BLaER1 (cell line): ENCODE data around the gene C14orf93.
A peak's percentile ranks its signal among the peaks of the same experiment; 100 is the strongest.

ENCODE experiments used
- H3K27ac ChIP-seq: shearing (Covaris generic); formaldehyde crosslinking; 2 replicates; pipeline ENCODE4 v1.8.1; 2022
- H3K27me3 ChIP-seq: shearing (Covaris generic); formaldehyde crosslinking; 2 replicates; pipeline ENCODE4 v1.8.1; 2022
- H3K36me3 ChIP-seq: shearing (Covaris generic); formaldehyde crosslinking; 2 replicates; pipeline ENCODE4 v1.8.1; 2022
- H3K4me1 ChIP-seq: shearing (Covaris generic); formaldehyde crosslinking; 2 replicates; pipeline ENCODE4 v1.8.1; 2022
- H3K4me2 ChIP-seq: shearing (Covaris generic); formaldehyde crosslinking; 2 replicates; pipeline ENCODE4 v1.8.1; 2022
- H3K4me3 ChIP-seq: shearing (Covaris generic); formaldehyde crosslinking; 2 replicates; pipeline ENCODE4 v1.8.1; 2022
- H3K9ac ChIP-seq: shearing (Covaris generic); formaldehyde crosslinking; 2 replicates; pipeline ENCODE4 v1.8.1; 2022
- H3K9me3 ChIP-seq: shearing (Covaris generic); formaldehyde crosslinking; 2 replicates; pipeline ENCODE4 v1.8.1; 2022
- H4K20me1 ChIP-seq: shearing (Covaris generic); formaldehyde crosslinking; 2 replicates; pipeline ENCODE4 v1.8.1; 2022
- Cebpa-rat ChIP-seq: shearing (Covaris generic); IDR thresholded peaks from 2 replicates; pipeline ENCODE4 v1.8.1; 2022

The C14orf93 gene, protein sequence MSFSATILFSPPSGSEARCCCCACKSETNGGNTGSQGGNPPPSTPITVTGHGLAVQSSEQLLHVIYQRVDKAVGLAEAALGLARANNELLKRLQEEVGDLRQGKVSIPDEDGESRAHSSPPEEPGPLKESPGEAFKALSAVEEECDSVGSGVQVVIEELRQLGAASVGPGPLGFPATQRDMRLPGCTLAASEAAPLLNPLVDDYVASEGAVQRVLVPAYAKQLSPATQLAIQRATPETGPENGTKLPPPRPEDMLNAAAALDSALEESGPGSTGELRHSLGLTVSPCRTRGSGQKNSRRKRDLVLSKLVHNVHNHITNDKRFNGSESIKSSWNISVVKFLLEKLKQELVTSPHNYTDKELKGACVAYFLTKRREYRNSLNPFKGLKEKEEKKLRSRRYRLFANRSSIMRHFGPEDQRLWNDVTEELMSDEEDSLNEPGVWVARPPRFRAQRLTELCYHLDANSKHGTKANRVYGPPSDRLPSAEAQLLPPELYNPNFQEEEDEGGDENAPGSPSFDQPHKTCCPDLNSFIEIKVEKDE

DNA sequence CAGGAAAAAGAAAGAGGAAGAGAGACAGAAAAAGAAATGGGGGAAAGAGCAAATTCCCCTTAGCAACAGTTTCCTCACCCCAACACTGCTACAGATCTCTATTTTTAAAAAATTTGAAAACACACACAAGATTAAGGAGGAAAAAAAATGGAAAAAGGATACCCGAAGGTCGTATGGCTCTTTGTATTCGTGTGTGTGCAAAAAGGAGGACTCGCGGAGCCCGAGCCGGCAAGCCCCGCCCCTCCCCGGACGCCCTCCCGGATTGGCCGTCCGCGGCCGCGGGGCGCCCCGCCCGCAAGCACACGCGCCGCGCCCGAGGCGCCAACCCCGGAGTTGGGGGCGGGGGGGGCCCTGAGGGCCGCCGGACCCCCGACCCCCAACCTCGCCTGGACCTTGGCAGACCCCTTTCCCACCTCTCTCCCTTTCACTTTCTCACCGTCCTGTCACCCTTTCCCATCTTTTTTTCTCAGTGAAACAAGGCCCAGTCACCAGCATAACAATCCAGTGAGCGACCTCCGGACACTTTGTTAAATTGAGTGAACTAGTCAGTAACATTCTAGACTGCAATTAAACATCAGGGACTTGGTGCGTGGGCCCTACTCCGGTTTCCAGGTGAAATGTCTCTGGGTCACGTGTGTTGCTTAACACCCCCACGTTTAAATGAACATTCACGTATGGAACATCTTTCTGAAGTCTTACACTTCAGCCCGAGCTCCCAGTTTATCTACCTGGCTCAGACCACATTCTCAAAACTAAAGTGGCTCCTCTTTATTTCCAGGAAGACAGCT, at the start of gene C14orf93:
Gene C14orf93, minus strand, starts transcription at position 205 of the 788 bp plus-strand sequence. CDS start 11,120 bp downstream, outside the sequence.
- Histone ChIP-seq H4K20me1 (no peaks in the 10 kb centered on the region), H3K9me3 (no peaks in the 10 kb centered on the region), H3K4me2 (peak within 1 kb of the TSS; percentile 79), H3K9ac (peak within 1 kb of the TSS; percentile 79), H3K4me1 (peaks cover 41% of the 10 kb centered on the region), H3K27ac (peak within 1 kb of the TSS; percentile 95), H3K4me3 (peak within 1 kb of the TSS; percentile 66), H3K36me3 (no peaks in the 10 kb centered on the region), H3K27me3 (no peaks in the 10 kb centered on the region)
- no peak for TF ChIP-seq Cebpa-rat

DNA sequence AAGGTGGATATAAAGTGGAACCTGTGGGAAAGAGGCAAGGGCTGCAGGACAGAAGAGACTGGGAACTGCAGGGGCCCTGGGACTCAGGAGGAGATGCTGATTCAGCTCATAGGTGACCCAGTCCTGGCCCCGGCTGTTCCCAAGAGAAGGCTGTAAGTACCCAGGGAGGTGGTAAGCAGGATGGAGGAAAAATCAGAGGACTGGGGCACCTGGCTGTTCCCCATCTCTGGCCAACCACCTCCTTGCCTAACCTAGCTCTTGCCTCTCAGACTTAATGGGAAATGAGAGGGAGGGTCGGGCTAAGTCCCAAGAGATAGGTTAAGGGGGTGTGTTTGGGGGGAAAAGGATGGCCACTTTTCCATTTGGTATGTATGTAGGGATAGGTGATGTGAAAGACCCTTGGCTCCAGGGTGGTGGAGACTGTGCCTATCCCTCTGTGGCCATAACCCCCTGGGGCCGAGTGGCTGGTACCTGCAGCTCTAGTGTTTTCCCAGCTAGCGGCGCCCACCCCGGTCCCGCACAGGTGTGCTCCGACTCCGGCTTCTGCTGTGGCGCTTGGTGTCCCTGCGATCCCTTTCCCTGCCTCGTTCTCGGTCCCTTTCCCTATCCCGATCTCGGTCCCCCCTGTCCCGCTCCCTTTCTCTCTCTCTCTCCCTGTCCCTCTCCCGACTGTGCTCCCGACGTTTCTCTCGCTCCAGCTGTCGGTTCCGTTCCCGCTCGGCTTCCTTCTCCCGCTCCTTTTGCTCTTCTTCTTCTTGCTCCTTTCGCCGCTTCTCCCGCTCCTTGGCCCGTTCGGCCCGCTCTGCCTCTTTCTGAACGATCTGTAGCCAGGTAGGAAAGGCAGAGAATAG, 48.9 kb upstream of the C14orf93 start:
- no peak overlapping the region for H3K4me3 ChIP-seq
- no peak overlapping the region for H3K27ac ChIP-seq
- no peak overlapping the region; the same call in 1 of the 2 replicates for H3K9ac ChIP-seq
- 0 out of 2 replicates have a peak, but pooled peaks cover 7% of the 10 kb centered on the region for H3K27me3 ChIP-seq
- no peaks in the 10 kb centered on the region for H3K9me3 ChIP-seq
- H4K20me1 ChIP-seq = peaks cover 55% of the 10 kb centered on the region
- H3K4me2 ChIP-seq = peak overlapping the region; percentile 97
- H3K4me1 ChIP-seq = peaks cover 57% of the 10 kb centered on the region
- no peak for TF ChIP-seq Cebpa-rat
- peaks cover 57% of the 10 kb centered on the region for H3K36me3 ChIP-seq

DNA sequence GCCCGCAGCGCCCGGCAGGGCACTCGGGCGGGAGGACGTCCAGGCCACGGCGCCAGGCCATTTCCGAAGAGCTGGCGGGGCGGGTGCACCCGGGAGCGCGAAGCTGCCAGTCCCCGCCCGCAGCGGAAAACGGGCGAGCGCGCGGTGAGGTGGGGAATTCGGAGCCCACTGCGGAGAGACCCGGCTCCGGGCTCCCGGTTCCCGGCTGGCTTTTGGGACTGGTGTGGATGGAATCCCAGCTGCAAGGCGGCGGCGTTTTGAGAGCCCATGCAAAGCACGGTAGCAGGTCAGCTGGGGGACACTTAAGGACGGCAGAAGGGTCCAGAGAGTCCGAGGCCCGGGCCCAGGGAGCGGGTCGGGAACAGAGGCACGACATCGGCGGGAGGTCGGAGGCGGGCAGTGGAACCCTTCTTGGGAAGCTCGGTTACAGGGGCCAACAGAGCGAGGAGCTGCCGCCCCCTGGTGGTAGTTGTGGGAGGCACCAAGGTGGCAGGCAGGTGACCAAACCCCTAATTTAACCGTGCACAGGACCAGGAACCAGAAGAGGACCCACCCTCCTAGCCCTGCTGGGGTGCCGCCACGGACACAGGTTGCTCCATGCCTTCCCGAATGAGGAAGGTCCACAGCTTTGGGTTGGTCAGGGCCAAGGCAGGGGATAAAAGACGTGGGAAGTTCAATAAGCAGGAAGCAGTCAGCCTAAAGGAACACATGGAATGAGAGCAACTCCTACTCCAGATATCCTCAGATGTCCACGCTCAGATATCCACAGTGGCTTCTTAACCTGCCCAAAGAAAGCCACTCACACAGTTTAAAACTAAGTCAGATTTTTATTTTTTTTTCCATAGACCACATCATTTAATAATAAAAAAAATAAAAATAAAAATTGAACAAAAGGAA, 48.1 kb upstream of the C14orf93 start:
- Histone ChIP-seq H3K36me3 (peaks cover 51% of the 10 kb centered on the region), H3K4me2 (peak overlapping the region; percentile 97), H3K4me1 (peaks cover 57% of the 10 kb centered on the region), H3K9me3 (no peaks in the 10 kb centered on the region), H3K27me3 (0 out of 2 replicates have a peak, but pooled peaks cover 7% of the 10 kb centered on the region), H3K27ac (no peak overlapping the region), H3K4me3 (peak overlapping the region; percentile 75), H3K9ac (peak overlapping the region; percentile 77), H4K20me1 (peaks cover 48% of the 10 kb centered on the region)
- TF ChIP-seq Cebpa-rat = no peak

DNA sequence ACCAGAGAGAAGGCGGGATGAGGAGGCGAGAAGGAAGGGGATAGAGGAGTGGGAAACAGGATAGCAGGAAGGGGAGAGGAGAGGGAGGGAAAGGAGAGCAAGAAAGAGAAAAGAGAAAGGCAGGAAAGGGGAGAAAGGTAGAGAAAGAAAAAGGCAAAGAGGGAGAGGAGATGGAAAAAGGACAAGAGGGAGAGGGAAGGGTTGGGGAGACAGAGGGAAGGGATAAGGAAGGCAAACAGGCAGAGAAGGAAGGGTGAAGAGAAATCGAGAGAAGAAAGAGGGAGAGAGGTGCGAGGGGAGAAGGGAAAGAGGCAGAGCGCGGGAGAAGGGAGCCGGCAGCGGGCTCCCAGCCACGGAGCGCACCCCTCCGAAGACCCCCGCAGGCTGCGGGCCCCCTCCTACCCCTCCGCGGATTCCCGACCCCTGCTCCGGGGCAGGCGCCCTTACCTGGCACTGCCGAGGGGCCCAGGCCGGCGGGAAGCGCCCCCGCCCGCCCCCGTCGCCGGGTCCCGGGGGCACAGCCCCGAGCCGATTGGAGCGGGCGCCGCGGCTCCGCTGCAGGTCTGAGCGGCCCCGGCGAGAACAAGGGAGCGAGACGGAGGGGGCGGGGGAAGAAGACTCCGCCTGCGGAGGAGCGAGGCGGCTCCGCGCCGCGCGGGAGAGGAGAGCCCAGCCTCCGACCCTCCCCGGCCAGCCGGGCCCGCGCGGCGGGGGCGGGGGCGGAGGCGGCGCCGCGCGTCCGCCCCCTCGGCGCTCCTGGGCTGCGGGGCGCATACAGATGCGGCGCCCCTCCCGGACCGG, 47.2 kb upstream of the C14orf93 start, which contains the start of gene CDH24:
Gene CDH24, minus strand, starts transcription at position 565 of the 801 bp plus-strand sequence. CDS start 1,787 bp downstream, outside the sequence.
- no peak for TF ChIP-seq Cebpa-rat
- H3K4me3 ChIP-seq = peak within 1 kb of the TSS; percentile 75
- H4K20me1 ChIP-seq = peaks cover 39% of the 10 kb centered on the region
- H3K4me1 ChIP-seq = peaks cover 57% of the 10 kb centered on the region
- H3K27ac ChIP-seq = peak within 1 kb of the TSS; percentile 41; the same call in 1 of the 2 replicates
- 0 out of 2 replicates have a peak, but pooled peaks cover 7% of the 10 kb centered on the region for H3K27me3 ChIP-seq
- peaks cover 43% of the 10 kb centered on the region for H3K36me3 ChIP-seq
- H3K4me2 ChIP-seq = peak within 1 kb of the TSS; percentile 97
- no peaks in the 10 kb centered on the region for H3K9me3 ChIP-seq
- H3K9ac ChIP-seq = peak within 1 kb of the TSS; percentile 77

DNA sequence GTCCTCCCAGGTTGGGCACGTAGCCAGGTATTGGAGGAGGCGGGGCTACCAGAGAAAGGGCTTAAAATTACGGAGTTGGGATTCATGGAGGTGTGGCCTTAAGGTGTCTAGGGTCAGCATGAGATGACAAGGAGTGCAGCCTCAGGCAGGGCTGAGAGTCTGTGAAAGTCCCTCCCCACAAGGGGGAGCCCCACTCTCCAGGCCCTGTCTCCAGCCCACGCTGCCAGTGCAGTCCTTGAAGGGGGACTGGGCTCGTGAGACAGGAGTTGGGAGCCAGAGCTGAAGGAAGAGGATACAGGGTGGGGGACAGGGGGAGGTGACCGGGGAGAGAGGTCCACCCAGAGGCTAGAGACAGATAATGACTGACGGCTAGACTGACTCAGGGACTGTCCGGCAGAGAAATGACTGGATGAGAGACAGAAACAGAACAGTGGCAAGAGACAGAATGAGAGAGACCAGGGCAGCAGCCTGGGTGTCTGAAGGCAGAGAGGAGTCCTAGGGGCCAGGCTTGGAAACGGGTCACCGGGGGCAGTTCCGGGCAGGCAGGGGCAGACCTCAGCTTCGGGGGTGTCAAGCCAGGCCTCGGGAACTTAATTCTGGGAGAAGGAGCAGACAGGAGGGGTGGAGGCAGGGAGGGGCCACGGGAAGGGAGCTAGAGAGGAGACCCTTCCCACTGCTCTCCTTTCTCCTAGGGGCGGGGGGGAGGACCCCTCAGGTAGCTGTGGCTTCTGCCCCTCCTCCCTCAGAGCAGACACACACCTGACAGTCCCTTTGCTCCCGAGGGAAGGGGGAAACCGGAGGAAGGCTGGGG, 46.4 kb upstream of the C14orf93 start:
- H3K9me3 ChIP-seq = no peaks in the 10 kb centered on the region
- peaks cover 37% of the 10 kb centered on the region for H4K20me1 ChIP-seq
- peak overlapping the region; percentile 77 for H3K9ac ChIP-seq
- H3K4me3 ChIP-seq = peak overlapping the region; percentile 75
- H3K4me1 ChIP-seq = peaks cover 57% of the 10 kb centered on the region
- no peak for TF ChIP-seq Cebpa-rat
- H3K36me3 ChIP-seq = peaks cover 35% of the 10 kb centered on the region
- peak overlapping the region; percentile 97 for H3K4me2 ChIP-seq
- 0 out of 2 replicates have a peak, but pooled peaks cover 7% of the 10 kb centered on the region for H3K27me3 ChIP-seq
- no peak overlapping the region for H3K27ac ChIP-seq

DNA sequence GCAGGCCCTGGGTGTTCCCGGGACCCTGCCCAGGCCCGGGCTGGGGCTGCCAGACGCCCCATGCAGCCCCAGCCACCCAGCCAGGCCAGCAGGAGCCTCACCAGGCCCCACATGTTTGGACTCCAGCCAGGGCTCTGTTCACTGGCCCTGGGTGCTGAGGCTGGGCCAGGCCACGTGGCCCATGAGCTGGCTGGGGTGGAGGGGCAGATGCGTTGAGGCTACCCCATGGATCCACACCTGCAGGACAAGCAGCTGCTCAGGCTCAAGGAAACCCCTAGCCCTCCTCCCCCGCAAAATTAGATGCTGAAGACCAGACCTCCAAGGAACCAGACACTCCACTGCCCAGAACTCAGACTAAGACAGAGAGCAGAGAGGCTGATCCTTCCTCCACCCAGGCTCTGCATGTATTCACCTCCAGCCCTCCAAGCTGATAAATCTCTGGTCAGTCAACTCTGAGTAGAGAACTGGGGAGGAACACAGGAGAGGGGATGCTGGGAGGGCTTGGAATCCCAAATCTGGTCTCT, 45.7 kb upstream of the C14orf93 start:
- Histone ChIP-seq H3K4me1 (peaks cover 51% of the 10 kb centered on the region), H4K20me1 (peaks cover 31% of the 10 kb centered on the region), H3K4me3 (no peak overlapping the region), H3K27me3 (0 out of 2 replicates have a peak, but pooled peaks cover 7% of the 10 kb centered on the region), H3K36me3 (peaks cover 29% of the 10 kb centered on the region), H3K9me3 (no peaks in the 10 kb centered on the region), H3K9ac (peak overlapping the region; percentile 77; the same call in 1 of the 2 replicates), H3K4me2 (peak overlapping the region; percentile 97), H3K27ac (0 out of 2 replicates have a peak overlapping the region, but pooled peaks have one; percentile 35)
- TF ChIP-seq Cebpa-rat = no peak

DNA sequence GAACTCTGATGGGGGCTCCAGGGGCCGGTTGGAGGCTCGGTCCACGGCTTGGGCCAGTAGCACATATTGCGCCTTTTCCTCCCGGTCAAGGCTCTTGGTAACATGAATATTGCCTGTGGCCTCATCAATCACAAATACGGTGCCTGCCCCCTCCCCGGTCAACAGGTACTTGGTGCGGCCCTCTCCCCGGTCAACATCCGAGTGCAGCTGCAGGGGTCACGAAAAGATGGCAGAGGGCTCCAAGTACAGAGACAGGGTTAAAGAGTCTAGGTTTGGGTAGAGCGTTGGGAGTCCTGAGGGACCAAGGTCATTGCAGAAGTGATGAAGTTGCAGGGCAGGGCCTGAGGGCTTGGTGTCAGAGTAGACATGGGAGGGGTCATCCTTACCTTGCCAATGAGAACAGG, 45.2 kb upstream of the C14orf93 start:
- 0 out of 2 replicates have a peak overlapping the region, but pooled peaks have one; percentile 77 for H3K9ac ChIP-seq
- no peak for TF ChIP-seq Cebpa-rat
- 0 out of 2 replicates have a peak, but pooled peaks cover 7% of the 10 kb centered on the region for H3K27me3 ChIP-seq
- peaks cover 46% of the 10 kb centered on the region for H3K4me1 ChIP-seq
- peaks cover 23% of the 10 kb centered on the region for H3K36me3 ChIP-seq
- H3K4me3 ChIP-seq = no peak overlapping the region
- peak overlapping the region; percentile 97; the same call in 1 of the 2 replicates for H3K4me2 ChIP-seq
- H3K27ac ChIP-seq = no peak overlapping the region
- no peaks in the 10 kb centered on the region for H3K9me3 ChIP-seq
- H4K20me1 ChIP-seq = peaks cover 26% of the 10 kb centered on the region
